HepG2 (cell line): ENCODE measurements around the gene BTBD3. TPM values are rescaled to one million over a fixed set of nuclear protein-coding genes. Genes with fewer than 3 reads are reported as not detected.

Source experiments
- HDAC1 ChIP-seq: sonication (generic); formaldehyde crosslinking; IDR thresholded peaks from 2 replicates; pipeline ENCODE4 v1.5.1; 2020; ENCODE audit warnings: mild to moderate bottlenecking, missing genetic modification reagents
- JARID2 ChIP-seq: sonication (generic); formaldehyde crosslinking; IDR thresholded peaks from 2 replicates; pipeline ENCODE4 v1.8.1; 2023; ENCODE audit warnings: missing genetic modification reagents, inconsistent platforms; ENCODE audit not compliant: insufficient replicate concordance
- MBD4 ChIP-seq: IDR thresholded peaks from 2 replicates; pipeline ENCODE4 v1.6.1; 2012; ENCODE audit warnings: low read length, inconsistent platforms, borderline replicate concordance
- NCOA1 ChIP-seq: sonication (generic); formaldehyde crosslinking; IDR thresholded peaks from 2 replicates; pipeline ENCODE4 v1.9.0; 2021; ENCODE audit warnings: missing genetic modification reagents
- YY1 ChIP-seq: IDR thresholded peaks from 2 replicates; pipeline ENCODE4 v1.6.1; 2011; ENCODE audit warnings: low read length, low read depth, moderate library complexity, mild to moderate bottlenecking; ENCODE audit not compliant: insufficient read depth, insufficient replicate concordance
- ZNF20 ChIP-seq: sonication (generic); formaldehyde crosslinking; IDR thresholded peaks from 2 replicates; pipeline ENCODE4 v1.4.0; 2020; ENCODE audit warnings: mild to moderate bottlenecking, moderate library complexity, missing genetic modification reagents
- ZNF232 ChIP-seq: sonication (generic); formaldehyde crosslinking; IDR thresholded peaks from 2 replicates; pipeline ENCODE4 v1.4.0; 2020; ENCODE audit warnings: missing genetic modification reagents, borderline replicate concordance
- ZNF292 ChIP-seq: sonication (generic); formaldehyde crosslinking; IDR thresholded peaks from 2 replicates; pipeline ENCODE4 v1.8.1; 2022; ENCODE audit warnings: mild to moderate bottlenecking, low read depth, missing genetic modification reagents, borderline replicate concordance
- ZNF317 ChIP-seq: sonication (generic); formaldehyde crosslinking; IDR thresholded peaks from 2 replicates; pipeline ENCODE4 v1.5.0; 2020; ENCODE audit warnings: mild to moderate bottlenecking, missing genetic modification reagents
- ZNF367 ChIP-seq: sonication (generic); formaldehyde crosslinking; IDR thresholded peaks from 2 replicates; pipeline ENCODE4 v1.4.0; 2020; ENCODE audit warnings: missing genetic modification reagents, borderline replicate concordance
- ZNF431 ChIP-seq: sonication (generic); formaldehyde crosslinking; IDR thresholded peaks from 2 replicates; pipeline ENCODE4 v1.9.0; 2022; ENCODE audit warnings: missing genetic modification reagents, low read depth, mild to moderate bottlenecking, borderline replicate concordance
- ZNF432 ChIP-seq: sonication (generic); formaldehyde crosslinking; IDR thresholded peaks from 2 replicates; pipeline ENCODE4 v1.5.0; 2020; ENCODE audit warnings: missing genetic modification reagents, mild to moderate bottlenecking, borderline replicate concordance
- polyA plus RNA-seq, 8 experiments: library from polyadenylated mRNA; depleted of rRNA in 3 of 8; stranded (reverse) in 7 of 8; unstranded in 1 of 8; fragments of >200 nt; fragmentation: Illumina TruSeq in 4 of 8; extraction: Trizol in 4 of 8; gene quantifications; 2 replicates each; pipeline versions ENCODE4 v1.2.1 to v1.2.3, GENCODE V29; 2011 to 2016; ENCODE audit warnings: low read depth in 4 of 8, missing spikeins in 1 of 8, mixed read lengths in 1 of 8; ENCODE audit not compliant: insufficient read depth in 1 of 8
- total RNA-seq, 5 experiments: library from RNA; depleted of rRNA; stranded (reverse); fragments of >200 nt; fragmentation: Illumina TruSeq; extraction: Trizol; gene quantifications; 2 replicates each; pipeline ENCODE4 v1.2.3, GENCODE V29; 2016; ENCODE audit warnings: low read depth in 1 of 5
- TF ChIP-seq, protein P1 (sequence below): sonication (generic); formaldehyde crosslinking; IDR thresholded peaks from 2 replicates; pipeline ENCODE4 v1.5.0; 2020; ENCODE audit warnings: mild to moderate bottlenecking, missing genetic modification reagents
- TF ChIP-seq, protein P2 (sequence below), 2 experiments: sonication (generic) in 1 of 2; formaldehyde crosslinking in 1 of 2; IDR thresholded peaks; 2 replicates each; pipeline versions ENCODE4 v1.5.1 to v1.6.1; 2011 to 2020; ENCODE audit warnings: borderline replicate concordance in 1 of 2, low read depth in 1 of 2, low read length in 1 of 2, mild to moderate bottlenecking in 1 of 2, missing genetic modification reagents in 1 of 2, moderate library complexity in 1 of 2
- TF ChIP-seq, protein P3 (sequence below): sonication (generic); formaldehyde crosslinking; IDR thresholded peaks from 2 replicates; pipeline ENCODE4 v1.8.1; 2023; ENCODE audit warnings: missing genetic modification reagents, mild to moderate bottlenecking, borderline replicate concordance
- TF ChIP-seq, protein P4 (sequence below): sonication (generic); formaldehyde crosslinking; IDR thresholded peaks from 2 replicates; pipeline ENCODE4 v1.5.1; 2020; ENCODE audit warnings: mild to moderate bottlenecking, missing genetic modification reagents, borderline replicate concordance

The BTBD3 gene
- total and polyA plus RNA-seq, 2 of the 13 experiments (the other 11 are each of a cell fraction or from before 2014, with no cell fraction given) = 32.2 to 41.8 TPM

DNA sequence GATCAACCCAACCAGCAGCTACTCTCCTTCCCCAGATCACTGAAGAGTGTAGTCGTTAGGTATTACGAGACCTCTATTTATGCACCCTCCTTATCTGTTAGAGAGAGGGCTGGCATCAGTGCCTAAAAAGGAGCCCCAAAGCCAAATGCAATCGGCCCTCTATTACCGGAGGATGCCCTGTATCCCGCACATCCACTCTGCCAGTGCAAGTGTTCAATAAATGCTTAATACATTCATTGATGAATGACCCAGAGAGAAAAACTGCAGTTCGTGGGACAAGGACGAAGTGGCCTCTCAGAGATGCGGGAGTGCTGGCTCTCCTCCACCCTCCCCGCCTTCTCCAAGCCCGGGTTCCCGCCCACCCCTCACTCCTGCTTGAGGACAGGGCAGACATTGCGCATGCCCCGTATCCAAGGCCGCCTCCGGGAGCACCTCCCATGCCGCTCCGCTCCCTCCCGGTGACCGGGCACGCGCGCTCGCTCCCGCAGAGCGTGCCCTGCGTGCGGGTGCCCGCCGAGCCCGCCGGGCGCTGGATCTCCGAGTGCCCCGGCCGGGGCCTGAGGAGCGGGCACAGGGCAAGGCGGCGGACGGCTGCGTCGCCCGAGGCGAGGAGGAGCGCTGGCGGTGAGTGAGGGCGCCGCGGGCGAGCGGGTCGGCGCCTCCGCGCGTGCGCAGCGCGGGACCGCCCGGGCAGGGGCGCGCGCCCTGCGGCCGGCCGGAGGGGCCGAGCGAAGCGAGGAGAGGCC is 27.2 kb upstream of the BTBD3 start (continued):
- TF ChIP-seq JARID2 (CRISPR knock-in tag) = no peak
- TF ChIP-seq, protein P1, sequence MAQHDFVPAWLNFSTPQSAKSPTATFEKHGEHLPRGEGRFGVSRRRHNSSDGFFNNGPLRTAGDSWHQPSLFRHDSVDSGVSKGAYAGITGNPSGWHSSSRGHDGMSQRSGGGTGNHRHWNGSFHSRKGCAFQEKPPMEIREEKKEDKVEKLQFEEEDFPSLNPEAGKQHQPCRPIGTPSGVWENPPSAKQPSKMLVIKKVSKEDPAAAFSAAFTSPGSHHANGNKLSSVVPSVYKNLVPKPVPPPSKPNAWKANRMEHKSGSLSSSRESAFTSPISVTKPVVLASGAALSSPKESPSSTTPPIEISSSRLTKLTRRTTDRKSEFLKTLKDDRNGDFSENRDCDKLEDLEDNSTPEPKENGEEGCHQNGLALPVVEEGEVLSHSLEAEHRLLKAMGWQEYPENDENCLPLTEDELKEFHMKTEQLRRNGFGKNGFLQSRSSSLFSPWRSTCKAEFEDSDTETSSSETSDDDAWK (CRISPR knock-in tag) = no peak
- peak; percentile 34; the same call in 1 of the 2 replicates for TF ChIP-seq ZNF431 (CRISPR knock-in tag)
- TF ChIP-seq ZNF432 = no peak
- TF ChIP-seq ZNF317 (CRISPR knock-in tag) = no peak
- TF ChIP-seq, protein P2, sequence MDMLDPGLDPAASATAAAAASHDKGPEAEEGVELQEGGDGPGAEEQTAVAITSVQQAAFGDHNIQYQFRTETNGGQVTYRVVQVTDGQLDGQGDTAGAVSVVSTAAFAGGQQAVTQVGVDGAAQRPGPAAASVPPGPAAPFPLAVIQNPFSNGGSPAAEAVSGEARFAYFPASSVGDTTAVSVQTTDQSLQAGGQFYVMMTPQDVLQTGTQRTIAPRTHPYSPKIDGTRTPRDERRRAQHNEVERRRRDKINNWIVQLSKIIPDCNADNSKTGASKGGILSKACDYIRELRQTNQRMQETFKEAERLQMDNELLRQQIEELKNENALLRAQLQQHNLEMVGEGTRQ (IDR thresholded peaks at IDR 0.05; ENCODE audit: low read depth, low read length) = no peak
- TF ChIP-seq, protein P2 (CRISPR knock-in tag; IDR thresholded peaks at IDR 0.05; ENCODE audit: borderline replicate concordance) = no peak
- TF ChIP-seq, protein P3, sequence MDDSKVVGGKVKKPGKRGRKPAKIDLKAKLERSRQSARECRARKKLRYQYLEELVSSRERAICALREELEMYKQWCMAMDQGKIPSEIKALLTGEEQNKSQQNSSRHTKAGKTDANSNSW (CRISPR knock-in tag) = no peak
- TF ChIP-seq, protein P4, sequence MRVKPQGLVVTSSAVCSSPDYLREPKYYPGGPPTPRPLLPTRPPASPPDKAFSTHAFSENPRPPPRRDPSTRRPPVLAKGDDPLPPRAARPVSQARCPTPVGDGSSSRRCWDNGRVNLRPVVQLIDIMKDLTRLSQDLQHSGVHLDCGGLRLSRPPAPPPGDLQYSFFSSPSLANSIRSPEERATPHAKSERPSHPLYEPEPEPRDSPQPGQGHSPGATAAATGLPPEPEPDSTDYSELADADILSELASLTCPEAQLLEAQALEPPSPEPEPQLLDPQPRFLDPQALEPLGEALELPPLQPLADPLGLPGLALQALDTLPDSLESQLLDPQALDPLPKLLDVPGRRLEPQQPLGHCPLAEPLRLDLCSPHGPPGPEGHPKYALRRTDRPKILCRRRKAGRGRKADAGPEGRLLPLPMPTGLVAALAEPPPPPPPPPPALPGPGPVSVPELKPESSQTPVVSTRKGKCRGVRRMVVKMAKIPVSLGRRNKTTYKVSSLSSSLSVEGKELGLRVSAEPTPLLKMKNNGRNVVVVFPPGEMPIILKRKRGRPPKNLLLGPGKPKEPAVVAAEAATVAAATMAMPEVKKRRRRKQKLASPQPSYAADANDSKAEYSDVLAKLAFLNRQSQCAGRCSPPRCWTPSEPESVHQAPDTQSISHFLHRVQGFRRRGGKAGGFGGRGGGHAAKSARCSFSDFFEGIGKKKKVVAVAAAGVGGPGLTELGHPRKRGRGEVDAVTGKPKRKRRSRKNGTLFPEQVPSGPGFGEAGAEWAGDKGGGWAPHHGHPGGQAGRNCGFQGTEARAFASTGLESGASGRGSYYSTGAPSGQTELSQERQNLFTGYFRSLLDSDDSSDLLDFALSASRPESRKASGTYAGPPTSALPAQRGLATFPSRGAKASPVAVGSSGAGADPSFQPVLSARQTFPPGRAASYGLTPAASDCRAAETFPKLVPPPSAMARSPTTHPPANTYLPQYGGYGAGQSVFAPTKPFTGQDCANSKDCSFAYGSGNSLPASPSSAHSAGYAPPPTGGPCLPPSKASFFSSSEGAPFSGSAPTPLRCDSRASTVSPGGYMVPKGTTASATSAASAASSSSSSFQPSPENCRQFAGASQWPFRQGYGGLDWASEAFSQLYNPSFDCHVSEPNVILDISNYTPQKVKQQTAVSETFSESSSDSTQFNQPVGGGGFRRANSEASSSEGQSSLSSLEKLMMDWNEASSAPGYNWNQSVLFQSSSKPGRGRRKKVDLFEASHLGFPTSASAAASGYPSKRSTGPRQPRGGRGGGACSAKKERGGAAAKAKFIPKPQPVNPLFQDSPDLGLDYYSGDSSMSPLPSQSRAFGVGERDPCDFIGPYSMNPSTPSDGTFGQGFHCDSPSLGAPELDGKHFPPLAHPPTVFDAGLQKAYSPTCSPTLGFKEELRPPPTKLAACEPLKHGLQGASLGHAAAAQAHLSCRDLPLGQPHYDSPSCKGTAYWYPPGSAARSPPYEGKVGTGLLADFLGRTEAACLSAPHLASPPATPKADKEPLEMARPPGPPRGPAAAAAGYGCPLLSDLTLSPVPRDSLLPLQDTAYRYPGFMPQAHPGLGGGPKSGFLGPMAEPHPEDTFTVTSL (CRISPR knock-in tag) = no peak
- no peak for TF ChIP-seq ZNF232 (CRISPR knock-in tag)
- no peak for TF ChIP-seq NCOA1 (CRISPR knock-in tag)
- no peak for TF ChIP-seq MBD4
- peak; percentile 24; the same call in 1 of the 2 replicates for TF ChIP-seq ZNF367 (CRISPR knock-in tag)
- no peak for TF ChIP-seq ZNF20 (CRISPR knock-in tag)
- TF ChIP-seq YY1 = peak; percentile 60
- no peak for TF ChIP-seq HDAC1
- TF ChIP-seq ZNF292 (CRISPR knock-in tag) = no peak
